ENCODE measurements around the gene PEDS1.
"Not testable (repeated sequence)": the region's sequence is repeated elsewhere in the genome, so short reads cannot be mapped to it uniquely, and the experiment has no call there.

Gene PEDS1

DNA sequence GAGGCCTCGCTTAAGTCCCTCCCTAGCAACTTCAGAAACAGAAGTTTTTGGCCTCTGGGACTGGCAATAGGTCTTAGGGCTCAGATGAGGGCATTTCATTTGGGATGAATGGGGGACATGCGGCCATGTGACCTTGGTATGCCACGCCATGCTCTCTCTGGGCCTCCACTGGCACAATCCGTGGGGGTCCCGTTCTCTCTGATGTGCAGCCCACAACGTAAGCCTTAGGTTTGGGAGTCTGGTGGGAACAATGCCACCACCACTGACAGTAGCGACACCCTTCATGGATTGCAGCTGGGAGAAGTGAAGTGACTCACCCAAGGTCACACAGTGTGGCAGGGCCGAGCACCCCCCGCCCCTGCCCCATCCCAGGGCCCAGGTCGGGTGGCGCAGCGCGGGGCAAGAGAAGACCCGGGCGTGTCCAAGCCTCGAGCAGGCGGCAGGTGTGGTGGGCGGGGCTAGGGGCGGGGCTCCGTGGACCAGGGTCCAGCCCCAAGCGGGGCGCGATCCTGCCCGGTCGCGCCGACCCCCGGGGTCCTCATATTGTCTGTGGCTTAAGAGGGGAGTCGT lies 36.2 kb upstream of the PEDS1 start:
- peaks cover 8 to 16% of the 10 kb centered on the region in 2 donors for H3K4me1 ChIP-seq (ENCODE audit: control insufficient read depth in 1 of 2, insufficient read depth in 2 of 2, low read length in 2 of 2)
- peaks cover 16 to 23% of the 10 kb centered on the region in 2 donors for H3K36me3 ChIP-seq (ENCODE audit: control insufficient read depth in 1 of 2, insufficient read depth in 2 of 2, low read length in 2 of 2)
- no peaks in the 10 kb centered on the region for H3K27me3 ChIP-seq (ENCODE audit: low read depth, low read length)
- no peak overlapping the region for H3K27ac ChIP-seq (ENCODE audit: low read length)
- H3K4me3 ChIP-seq (ENCODE audit: low read depth in 1 of 2, low read length in 2 of 2) = peak overlapping the region in 1 of 2 donors; percentile 68
- H3K9me3 ChIP-seq (ENCODE audit: control insufficient read depth in 1 of 2, low read length in 2 of 2) = no peaks in the 10 kb centered on the region

DNA sequence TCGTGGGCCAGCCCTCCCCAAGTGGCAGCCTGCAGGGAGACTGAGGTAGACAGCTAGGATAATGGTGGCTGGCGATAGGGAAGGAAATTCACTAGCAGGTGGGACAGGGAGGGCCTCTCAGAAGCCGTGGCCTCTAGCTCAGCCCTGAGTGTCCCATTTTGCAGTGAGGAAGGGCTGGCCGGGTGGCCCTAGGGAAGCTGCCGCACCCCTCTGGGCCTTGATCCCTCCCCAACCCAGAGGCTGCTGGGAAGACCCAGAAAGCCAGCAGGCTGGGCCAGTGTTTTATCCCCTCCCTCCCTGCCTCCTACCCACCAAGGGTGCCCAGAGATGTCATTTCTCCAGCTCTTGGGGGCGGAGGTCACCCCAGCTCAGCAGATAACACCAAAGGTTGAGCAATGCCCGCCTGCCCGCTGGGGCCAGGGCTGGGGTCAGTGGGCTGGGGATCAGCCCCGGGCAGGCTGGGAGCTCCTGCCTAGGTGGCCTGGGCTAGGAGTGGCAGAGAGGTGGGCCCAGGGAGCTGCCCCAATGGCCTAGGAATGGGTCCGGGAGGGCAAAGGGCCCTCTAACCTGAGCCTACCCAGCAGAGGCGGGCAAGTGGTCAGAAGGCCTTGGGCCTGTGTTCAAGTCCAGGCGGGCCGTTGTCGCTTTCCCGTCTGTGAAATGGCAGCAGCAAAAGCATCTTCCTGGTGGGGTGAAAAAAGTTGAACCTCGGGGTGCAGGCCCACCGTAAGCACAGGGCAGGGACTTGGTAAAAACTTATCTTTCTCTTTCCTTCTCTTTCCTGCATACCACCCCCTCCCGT lies 35.6 kb upstream of the PEDS1 start:
- Histone ChIP-seq H3K36me3 (ENCODE audit: control insufficient read depth in 1 of 2, insufficient read depth in 2 of 2, low read length in 2 of 2) (peaks cover 10 to 17% of the 10 kb centered on the region in 2 donors), H3K4me3 (ENCODE audit: low read depth in 1 of 2, low read length in 2 of 2) (no peak overlapping the region), H3K4me1 (ENCODE audit: control insufficient read depth in 1 of 2, insufficient read depth in 2 of 2, low read length in 2 of 2) (peaks cover 8 to 10% of the 10 kb centered on the region in 2 donors), H3K9me3 (ENCODE audit: control insufficient read depth in 1 of 2, low read length in 2 of 2) (no peaks in the 10 kb centered on the region), H3K27ac (ENCODE audit: low read length) (no peak overlapping the region), H3K27me3 (ENCODE audit: low read depth, low read length) (no peaks in the 10 kb centered on the region)

GRCh38 chr20:50188287-50188688 lies 34.8 kb upstream of the PEDS1 start:
- Histone ChIP-seq H3K9me3 (ENCODE audit: control insufficient read depth in 1 of 2, low read length in 2 of 2) (no peaks in the 10 kb centered on the region), H3K4me3 (ENCODE audit: low read depth in 1 of 2, low read length in 2 of 2) (no peak overlapping the region), H3K4me1 (ENCODE audit: control insufficient read depth in 1 of 2, insufficient read depth in 2 of 2, low read length in 2 of 2) (peaks cover 1 to 4% of the 10 kb centered on the region in 2 donors), H3K36me3 (ENCODE audit: control insufficient read depth in 1 of 2, insufficient read depth in 2 of 2, low read length in 2 of 2) (peaks cover 2 to 9% of the 10 kb centered on the region in 2 donors), H3K27me3 (ENCODE audit: low read depth, low read length) (no peaks in the 10 kb centered on the region), H3K27ac (ENCODE audit: low read length) (no peak overlapping the region)

GRCh38 chr20:50187403-50188051 lies 34.0 kb upstream of the PEDS1 start:
- Histone ChIP-seq H3K4me1 (ENCODE audit: control insufficient read depth in 1 of 2, insufficient read depth in 2 of 2, low read length in 2 of 2) (peaks cover 0 to 4% of the 10 kb centered on the region in 2 donors), H3K27ac (ENCODE audit: low read length) (no peak overlapping the region), H3K27me3 (ENCODE audit: low read depth, low read length) (no peaks in the 10 kb centered on the region), H3K9me3 (ENCODE audit: control insufficient read depth in 1 of 2, low read length in 2 of 2) (no peaks in the 10 kb centered on the region), H3K36me3 (ENCODE audit: control insufficient read depth in 1 of 2, insufficient read depth in 2 of 2, low read length in 2 of 2) (peaks cover 0 to 2% of the 10 kb centered on the region in 2 donors), H3K4me3 (ENCODE audit: low read depth in 1 of 2, low read length in 2 of 2) (no peak overlapping the region)

DNA sequence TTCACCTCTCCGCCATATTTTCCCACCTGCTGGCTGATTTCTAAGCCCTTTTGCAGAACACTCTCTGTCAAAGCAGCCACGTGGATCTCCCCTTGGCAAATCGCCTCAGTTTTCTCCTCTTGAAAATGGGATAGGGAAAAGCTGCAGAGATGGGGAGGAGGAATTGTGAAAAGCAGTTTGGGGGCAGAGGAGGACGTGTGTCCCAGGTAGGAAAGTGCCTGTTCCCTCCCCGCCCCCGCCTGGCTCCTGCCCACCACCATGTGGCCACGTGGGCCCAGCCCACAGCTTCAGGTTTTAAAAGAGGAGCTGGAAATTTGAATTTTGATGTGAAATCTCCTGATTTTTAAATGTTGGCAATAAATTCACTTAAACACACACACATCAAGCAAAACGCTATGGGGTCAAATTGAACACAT lies 33.5 kb upstream of the PEDS1 start:
- no peaks in the 10 kb centered on the region for H3K36me3 ChIP-seq (ENCODE audit: control insufficient read depth in 1 of 2, insufficient read depth in 2 of 2, low read length in 2 of 2)
- no peak overlapping the region for H3K4me3 ChIP-seq (ENCODE audit: low read depth in 1 of 2, low read length in 2 of 2)
- no peaks in the 10 kb centered on the region for H3K9me3 ChIP-seq (ENCODE audit: control insufficient read depth in 1 of 2, low read length in 2 of 2)
- H3K4me1 ChIP-seq (ENCODE audit: control insufficient read depth in 1 of 2, insufficient read depth in 2 of 2, low read length in 2 of 2) = peaks cover 0 to 4% of the 10 kb centered on the region in 2 donors
- H3K27ac ChIP-seq (ENCODE audit: low read length) = no peak overlapping the region
- H3K27me3 ChIP-seq (ENCODE audit: low read depth, low read length) = no peaks in the 10 kb centered on the region

DNA sequence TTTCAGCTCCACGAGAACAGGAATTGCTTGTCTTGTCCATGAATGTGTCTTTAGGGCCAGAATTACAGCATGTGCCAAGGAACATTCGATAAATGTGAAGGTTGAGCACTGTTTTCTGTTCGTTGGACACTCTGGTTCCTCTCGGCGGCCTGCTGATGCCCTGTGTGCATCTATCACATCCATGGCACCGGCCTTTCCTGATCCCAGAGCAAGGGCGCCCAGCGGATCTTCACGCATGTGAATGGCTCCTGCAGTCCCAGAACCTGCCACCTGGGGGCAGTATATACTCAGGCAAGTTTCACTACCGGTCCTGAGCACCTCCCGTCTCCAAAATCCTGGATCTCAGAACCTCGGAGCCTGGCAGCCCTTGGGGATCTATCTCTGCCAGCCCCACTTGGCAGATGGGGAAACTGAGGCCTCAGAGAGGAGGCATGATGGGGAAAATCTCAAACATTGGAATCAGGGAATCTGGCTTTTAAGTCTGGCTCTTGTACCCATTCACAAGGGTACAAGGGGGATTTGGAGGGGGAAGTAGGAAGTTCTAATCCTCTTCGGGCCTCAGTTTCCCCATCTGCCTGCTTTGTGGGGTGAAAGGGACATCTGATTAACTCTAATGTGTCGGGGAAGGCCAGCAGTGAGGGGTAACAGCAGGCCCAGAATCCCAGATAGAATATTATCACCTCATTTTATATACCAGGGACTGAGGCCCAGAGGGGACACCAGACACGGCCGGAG lies 32.8 kb upstream of the PEDS1 start:
- Histone ChIP-seq H3K9me3 (ENCODE audit: control insufficient read depth in 1 of 2, low read length in 2 of 2) (no peaks in the 10 kb centered on the region), H3K36me3 (ENCODE audit: control insufficient read depth in 1 of 2, insufficient read depth in 2 of 2, low read length in 2 of 2) (no peaks in the 10 kb centered on the region), H3K4me1 (ENCODE audit: control insufficient read depth in 1 of 2, insufficient read depth in 2 of 2, low read length in 2 of 2) (peaks cover 0 to 4% of the 10 kb centered on the region in 2 donors), H3K27ac (ENCODE audit: low read length) (no peak overlapping the region), H3K27me3 (ENCODE audit: low read depth, low read length) (no peaks in the 10 kb centered on the region), H3K4me3 (ENCODE audit: low read depth in 1 of 2, low read length in 2 of 2) (no peak overlapping the region)

- no peaks in the 10 kb centered on the region for H3K9me3 ChIP-seq (ENCODE audit: control insufficient read depth in 1 of 2, low read length in 2 of 2)
- no peak overlapping the region for H3K4me3 ChIP-seq (ENCODE audit: low read depth in 1 of 2, low read length in 2 of 2)
- no peaks in the 10 kb centered on the region for H3K36me3 ChIP-seq (ENCODE audit: control insufficient read depth in 1 of 2, insufficient read depth in 2 of 2, low read length in 2 of 2)
- H3K27ac ChIP-seq (ENCODE audit: low read length) = no peak overlapping the region
- no peaks in the 10 kb centered on the region for H3K27me3 ChIP-seq (ENCODE audit: low read depth, low read length)
- H3K4me1 ChIP-seq (ENCODE audit: control insufficient read depth in 1 of 2, insufficient read depth in 2 of 2, low read length in 2 of 2) = peaks cover 0 to 4% of the 10 kb centered on the region in 2 donors
Measured at GRCh38 chr20:50185426-50185825, 31.9 kb upstream of the PEDS1 start.

GRCh38 chr20:50182346-50182745 lies 28.8 kb upstream of the PEDS1 start:
- no peaks in the 10 kb centered on the region for H3K36me3 ChIP-seq (ENCODE audit: control insufficient read depth in 1 of 2, insufficient read depth in 2 of 2, low read length in 2 of 2)
- no peaks in the 10 kb centered on the region for H3K27me3 ChIP-seq (ENCODE audit: low read depth, low read length)
- H3K4me3 ChIP-seq (ENCODE audit: low read depth in 1 of 2, low read length in 2 of 2) = no peak overlapping the region
- no peaks in the 10 kb centered on the region for H3K9me3 ChIP-seq (ENCODE audit: control insufficient read depth in 1 of 2, low read length in 2 of 2)
- peaks cover 0 to 4% of the 10 kb centered on the region in 2 donors for H3K4me1 ChIP-seq (ENCODE audit: control insufficient read depth in 1 of 2, insufficient read depth in 2 of 2, low read length in 2 of 2)
- H3K27ac ChIP-seq (ENCODE audit: low read length) = no peak overlapping the region

DNA sequence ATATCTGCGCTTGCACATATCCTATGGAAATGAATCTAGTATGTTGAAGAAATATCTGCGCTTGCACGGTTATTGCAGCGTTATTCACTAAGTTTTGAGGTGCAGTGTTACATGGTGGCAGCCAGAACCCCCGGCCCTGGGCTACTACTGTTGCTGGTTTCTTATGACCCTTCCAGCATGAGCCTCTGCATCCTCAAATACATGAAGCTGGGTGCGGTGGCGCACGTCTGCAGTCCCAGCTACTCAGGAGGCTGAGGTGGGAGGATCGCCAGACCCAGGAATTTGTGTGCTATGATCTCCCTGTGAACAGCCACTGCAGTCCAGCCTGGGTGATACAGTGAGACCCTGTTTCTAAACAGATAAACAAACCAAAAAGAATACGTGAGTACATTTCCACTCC lies 27.8 kb upstream of the PEDS1 start:
- Histone ChIP-seq H3K4me1 (ENCODE audit: control insufficient read depth in 1 of 2, insufficient read depth in 2 of 2, low read length in 2 of 2) (peaks cover 0 to 1% of the 10 kb centered on the region in 2 donors), H3K4me3 (ENCODE audit: low read depth in 1 of 2, low read length in 2 of 2) (no peak overlapping the region), H3K27me3 (ENCODE audit: low read depth, low read length) (no peaks in the 10 kb centered on the region), H3K9me3 (ENCODE audit: control insufficient read depth in 1 of 2, low read length in 2 of 2) (no peaks in the 10 kb centered on the region), H3K27ac (ENCODE audit: low read length) (no peak overlapping the region), H3K36me3 (ENCODE audit: control insufficient read depth in 1 of 2, insufficient read depth in 2 of 2, low read length in 2 of 2) (no peaks in the 10 kb centered on the region)

- not testable (repeated sequence) for H3K4me3 ChIP-seq (ENCODE audit: low read depth in 1 of 2, low read length in 2 of 2); H3K27ac ChIP-seq (ENCODE audit: low read length); H3K27me3 ChIP-seq (ENCODE audit: low read depth, low read length); H3K9me3 ChIP-seq (ENCODE audit: control insufficient read depth in 1 of 2, low read length in 2 of 2); H3K4me1 ChIP-seq (ENCODE audit: control insufficient read depth in 1 of 2, insufficient read depth in 2 of 2, low read length in 2 of 2); H3K36me3 ChIP-seq (ENCODE audit: control insufficient read depth in 1 of 2, insufficient read depth in 2 of 2, low read length in 2 of 2)
Measured at GRCh38 chr20:50178672-50179071, 25.1 kb upstream of the PEDS1 start.
